SK-N-SH (cell line): ENCODE data around the gene SERPINE2.

Experiments used
- CTCF ChIP-seq: fragments of 200-600 bp; sonication (generic); IDR thresholded peaks from 2 replicates; pipeline ENCODE4 v1.6.1; 2017; ENCODE audit warnings: antibody characterized with exemption, mild to moderate bottlenecking, moderate library complexity
- ELF1 ChIP-seq: IDR thresholded peaks from 2 replicates; pipeline ENCODE4 v1.4.0; 2012
- EP300 ChIP-seq, 2 experiments: IDR thresholded peaks; 2 replicates each; pipeline versions ENCODE4 v1.4.0 to v1.6.1; 2012; ENCODE audit warnings: borderline replicate concordance in 1 of 2, low read depth in 1 of 2, low read length in 1 of 2
- FOXM1 ChIP-seq: IDR thresholded peaks from 2 replicates; pipeline ENCODE4 v1.4.0; 2012; ENCODE audit warnings: low read depth, mild to moderate bottlenecking
- SIN3A ChIP-seq: IDR thresholded peaks from 2 replicates; pipeline ENCODE4 v1.6.1; 2012; ENCODE audit warnings: low read depth, mild to moderate bottlenecking, low read length, moderate library complexity, borderline replicate concordance

- TF ChIP-seq CTCF (no peak), SIN3A (no peak), ELF1 (no peak), EP300 (IDR thresholded peaks at IDR 0.05; ENCODE audit: borderline replicate concordance in 1 of 2, low read depth in 1 of 2, low read length in 1 of 2) (no peak), FOXM1 (no peak)
These were observed 15.9 kb downstream of the SERPINE2 start for GRCh38 chr2:224023188-224023587.
